Astrocyte (in vitro differentiated cells and primary cell): ENCODE measurements around the gene GLB1L3.

Source experiments
- CTCF ChIP-seq: IDR thresholded peaks from 2 replicates; pipeline ENCODE4 v1.5.1; 2011; ENCODE audit warnings: low read depth, mild to moderate bottlenecking, inconsistent platforms, low read length, moderate library complexity; ENCODE audit not compliant: insufficient read depth
- EZH2 ChIP-seq: IDR thresholded peaks from 2 replicates; pipeline ENCODE4 v1.6.1; 2012; ENCODE audit warnings: mild to moderate bottlenecking, low read length, inconsistent platforms; ENCODE audit not compliant: insufficient read depth

GRCh38 chr11:134333312-134333711, 57.1 kb downstream of the GLB1L3 start:
- TF ChIP-seq EZH2 (no peak), CTCF (no peak)
